Neutrophil (primary cell): ENCODE data around the gene S1PR5.
"Not testable (repeated sequence)": the region's sequence is repeated elsewhere in the genome, so short reads cannot be mapped to it uniquely, and the experiment has no call there.

ENCODE experiments used
- H3K27ac ChIP-seq: fragments of 200-600 bp; sonication (generic); 2 replicates; pipeline ENCODE4 v1.5.1; 2016; ENCODE audit warnings: mild to moderate bottlenecking, moderate library complexity
- H3K27me3 ChIP-seq: fragments of 200-600 bp; sonication (generic); 2 replicates; pipeline ENCODE4 v1.6.0; 2016; ENCODE audit warnings: mild to moderate bottlenecking
- H3K36me3 ChIP-seq: fragments of 200-600 bp; sonication (generic); 2 replicates; pipeline ENCODE4 v1.5.1; 2017
- H3K4me1 ChIP-seq, 2 experiments: fragments of 200-600 bp in 1 of 2; sonication (generic) in 1 of 2; 1 replicate in 1 of 2; 2 replicates in 1 of 2; pipeline versions ENCODE4 v1.5.1 to v1.6.1; 2013 to 2016; ENCODE audit warnings: low read depth in 1 of 2, low read length in 1 of 2, mild to moderate bottlenecking in 1 of 2, moderate library complexity in 1 of 2; ENCODE audit not compliant: control insufficient read depth in 1 of 2, insufficient read depth in 1 of 2
- H3K4me3 ChIP-seq, 2 experiments: fragments of 200-600 bp in 1 of 2; sonication (generic) in 1 of 2; 1 replicate in 1 of 2; 2 replicates in 1 of 2; pipeline ENCODE4 v1.5.1; 2013 to 2016; ENCODE audit warnings: low read depth in 1 of 2, low read length in 1 of 2, mild to moderate bottlenecking in 1 of 2, moderate library complexity in 1 of 2
- H3K9me3 ChIP-seq: fragments of 200-600 bp; sonication (generic); 2 replicates; pipeline ENCODE4 v1.5.1; 2016
- CTCF ChIP-seq: fragments of 200-600 bp; sonication (generic); IDR thresholded peaks from 2 replicates; pipeline ENCODE4 v1.5.1; 2016; ENCODE audit warnings: antibody characterized with exemption

Gene S1PR5

GRCh38 chr19:10533646-10534386 lies 16.6 kb upstream of the S1PR5 start:
- Histone ChIP-seq H3K9me3 (no peaks in the 10 kb centered on the region), H3K27me3 (peaks cover 32% of the 10 kb centered on the region), H3K27ac (no peak overlapping the region), H3K4me1 (peaks cover 0 to under 1% of the 10 kb centered on the region in 2 experiments), H3K36me3 (no peaks in the 10 kb centered on the region), H3K4me3 (no peak overlapping the region)
- no peak for TF ChIP-seq CTCF

- Histone ChIP-seq H3K36me3 (no peaks in the 10 kb centered on the region), H3K27me3 (peaks cover 18% of the 10 kb centered on the region), H3K27ac (no peak overlapping the region), H3K9me3 (no peaks in the 10 kb centered on the region), H3K4me1 (no peaks in the 10 kb centered on the region), H3K4me3 (no peak overlapping the region)
- TF ChIP-seq CTCF: no peak
Measured at GRCh38 chr19:10532457-10532856, 15.2 kb upstream of the S1PR5 start.

GRCh38 chr19:10526887-10527286 lies 9.6 kb upstream of the S1PR5 start:
- not testable (repeated sequence) for H3K4me1 ChIP-seq, H3K9me3 ChIP-seq, H3K27ac ChIP-seq, H3K36me3 ChIP-seq, H3K4me3 ChIP-seq
- H3K27me3 ChIP-seq: peaks cover 21% of the 10 kb centered on the region

GRCh38 chr19:10525636-10526035 lies 8.4 kb upstream of the S1PR5 start:
- Histone ChIP-seq H3K9me3 (no peaks in the 10 kb centered on the region), H3K27me3 (peaks cover 33% of the 10 kb centered on the region)
- no peak for TF ChIP-seq CTCF

GRCh38 chr19:10523135-10523636 lies 5.9 kb upstream of the S1PR5 start:
- TF ChIP-seq CTCF: no peak
- H3K27me3 ChIP-seq: peaks cover 57% of the 10 kb centered on the region
- no peaks in the 10 kb centered on the region for H3K4me1 ChIP-seq
- H3K27ac ChIP-seq: no peak overlapping the region
- no peaks in the 10 kb centered on the region for H3K9me3 ChIP-seq
- H3K4me3 ChIP-seq: no peak overlapping the region
- H3K36me3 ChIP-seq: no peaks in the 10 kb centered on the region

More at GRCh38 chr19:10525636-10526035, 8.4 kb upstream of the S1PR5 start:
- no peak overlapping the region for H3K4me3 ChIP-seq
- no peaks in the 10 kb centered on the region for H3K36me3 ChIP-seq
- H3K27ac ChIP-seq: no peak overlapping the region
- H3K4me1 ChIP-seq: no peaks in the 10 kb centered on the region

- H3K36me3 ChIP-seq: no peaks in the 10 kb centered on the region
- no peak overlapping the region for H3K27ac ChIP-seq
- no peak overlapping the region for H3K4me3 ChIP-seq
- H3K27me3 ChIP-seq: peaks cover 73% of the 10 kb centered on the region
- H3K4me1 ChIP-seq: peaks cover 0 to 8% of the 10 kb centered on the region in 2 experiments
- H3K9me3 ChIP-seq: no peaks in the 10 kb centered on the region
- TF ChIP-seq CTCF: no peak
Measured at GRCh38 chr19:10521461-10522171, 4.4 kb upstream of the S1PR5 start.
